ENCODE measurements around the gene COLQ.

The COLQ gene

GRCh38 chr3:15527031-15527459, 5.5 kb upstream of the COLQ start:
- Histone ChIP-seq H4K20me1 (ENCODE audit: insufficient read depth) (no peaks in the 10 kb centered on the region), H3K36me3 (ENCODE audit: insufficient read depth) (no peaks in the 10 kb centered on the region), H3K4me1 (ENCODE audit: low read depth, poor library complexity, severe bottlenecking) (no peaks in the 10 kb centered on the region), H3K79me2 (ENCODE audit: insufficient read depth, low read depth) (no peaks in the 10 kb centered on the region), H3K9ac (no peak overlapping the region), H3K4me2 (no peak overlapping the region), H3K27me3 (ENCODE audit: insufficient read depth, low read depth) (no peaks in the 10 kb centered on the region), H2AFZ (ENCODE audit: low read depth) (no peak overlapping the region), H3K4me3 (IDR thresholded peaks at IDR 0.05; ENCODE audit: insufficient read depth, low read depth, low read length) (no peak overlapping the region), H3K27ac (no peak overlapping the region)
- TF ChIP-seq, protein P1, sequence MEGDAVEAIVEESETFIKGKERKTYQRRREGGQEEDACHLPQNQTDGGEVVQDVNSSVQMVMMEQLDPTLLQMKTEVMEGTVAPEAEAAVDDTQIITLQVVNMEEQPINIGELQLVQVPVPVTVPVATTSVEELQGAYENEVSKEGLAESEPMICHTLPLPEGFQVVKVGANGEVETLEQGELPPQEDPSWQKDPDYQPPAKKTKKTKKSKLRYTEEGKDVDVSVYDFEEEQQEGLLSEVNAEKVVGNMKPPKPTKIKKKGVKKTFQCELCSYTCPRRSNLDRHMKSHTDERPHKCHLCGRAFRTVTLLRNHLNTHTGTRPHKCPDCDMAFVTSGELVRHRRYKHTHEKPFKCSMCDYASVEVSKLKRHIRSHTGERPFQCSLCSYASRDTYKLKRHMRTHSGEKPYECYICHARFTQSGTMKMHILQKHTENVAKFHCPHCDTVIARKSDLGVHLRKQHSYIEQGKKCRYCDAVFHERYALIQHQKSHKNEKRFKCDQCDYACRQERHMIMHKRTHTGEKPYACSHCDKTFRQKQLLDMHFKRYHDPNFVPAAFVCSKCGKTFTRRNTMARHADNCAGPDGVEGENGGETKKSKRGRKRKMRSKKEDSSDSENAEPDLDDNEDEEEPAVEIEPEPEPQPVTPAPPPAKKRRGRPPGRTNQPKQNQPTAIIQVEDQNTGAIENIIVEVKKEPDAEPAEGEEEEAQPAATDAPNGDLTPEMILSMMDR (conservative IDR thresholded peaks at IDR 0.05; ENCODE audit: low read depth, low read length): no peak

GRCh38 chr3:15525790-15526189, 4.3 kb upstream of the COLQ start:
- TF ChIP-seq, protein P1 (conservative IDR thresholded peaks at IDR 0.05; ENCODE audit: low read depth, low read length): no peak
- H3K36me3 ChIP-seq (ENCODE audit: insufficient read depth): no peaks in the 10 kb centered on the region
- no peak overlapping the region for H3K27ac ChIP-seq
- H3K79me2 ChIP-seq (ENCODE audit: insufficient read depth, low read depth): no peaks in the 10 kb centered on the region
- H3K4me1 ChIP-seq (ENCODE audit: low read depth, poor library complexity, severe bottlenecking): no peaks in the 10 kb centered on the region
- H2AFZ ChIP-seq (ENCODE audit: low read depth): no peak overlapping the region
- H3K9ac ChIP-seq: no peak overlapping the region
- no peak overlapping the region for H3K4me2 ChIP-seq
- no peak overlapping the region for H3K4me3 ChIP-seq (IDR thresholded peaks at IDR 0.05; ENCODE audit: insufficient read depth, low read depth, low read length)
- H4K20me1 ChIP-seq (ENCODE audit: insufficient read depth): no peaks in the 10 kb centered on the region
- no peaks in the 10 kb centered on the region for H3K27me3 ChIP-seq (ENCODE audit: insufficient read depth, low read depth)

DNA sequence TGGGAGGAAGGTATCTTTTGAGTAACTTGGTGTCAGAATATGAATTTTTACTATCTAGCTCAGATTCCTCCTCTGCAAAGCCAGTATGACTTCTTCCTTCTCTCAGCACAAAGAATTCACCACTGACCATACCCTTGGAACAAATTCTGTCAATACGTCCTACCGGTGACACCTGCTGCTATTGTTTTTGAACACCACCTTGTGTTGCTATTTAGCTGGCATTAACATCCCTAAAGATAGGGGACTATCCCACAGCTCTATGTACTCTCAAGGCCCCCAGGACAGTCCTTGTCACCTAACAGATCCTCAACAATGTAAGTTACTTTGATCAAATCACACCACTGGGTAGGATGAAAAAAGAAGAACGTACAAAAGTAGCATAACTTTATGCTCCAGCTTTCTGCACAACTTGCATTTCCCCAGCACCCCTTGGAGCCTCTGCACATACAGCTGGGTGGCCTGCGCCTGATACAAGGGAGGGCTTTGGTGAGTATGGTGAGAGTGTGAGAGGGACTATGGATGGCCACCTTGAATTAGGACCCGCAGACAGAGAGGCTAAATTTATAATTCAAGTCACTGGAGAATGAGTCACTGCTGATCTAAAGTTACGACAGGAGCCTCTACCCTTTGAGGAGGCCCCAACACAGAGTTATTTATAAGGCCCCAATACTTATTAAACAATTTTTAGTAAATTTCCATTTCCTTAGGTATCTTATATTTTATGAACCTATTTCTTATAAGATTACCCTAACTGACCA, 2.3 kb upstream of the COLQ start:
- Histone ChIP-seq H3K4me1 (ENCODE audit: low read depth, poor library complexity, severe bottlenecking) (no peaks in the 10 kb centered on the region), H3K4me3 (IDR thresholded peaks at IDR 0.05; ENCODE audit: insufficient read depth, low read depth, low read length) (no peak overlapping the region), H2AFZ (ENCODE audit: low read depth) (no peak overlapping the region), H3K36me3 (ENCODE audit: insufficient read depth) (no peaks in the 10 kb centered on the region), H3K27ac (no peak overlapping the region), H3K27me3 (ENCODE audit: insufficient read depth, low read depth) (no peaks in the 10 kb centered on the region), H3K4me2 (no peak overlapping the region), H3K9ac (no peak overlapping the region), H3K79me2 (ENCODE audit: insufficient read depth, low read depth) (no peaks in the 10 kb centered on the region), H4K20me1 (ENCODE audit: insufficient read depth) (no peaks in the 10 kb centered on the region)
- TF ChIP-seq, protein P1 (conservative IDR thresholded peaks at IDR 0.05; ENCODE audit: low read depth, low read length): no peak

DNA sequence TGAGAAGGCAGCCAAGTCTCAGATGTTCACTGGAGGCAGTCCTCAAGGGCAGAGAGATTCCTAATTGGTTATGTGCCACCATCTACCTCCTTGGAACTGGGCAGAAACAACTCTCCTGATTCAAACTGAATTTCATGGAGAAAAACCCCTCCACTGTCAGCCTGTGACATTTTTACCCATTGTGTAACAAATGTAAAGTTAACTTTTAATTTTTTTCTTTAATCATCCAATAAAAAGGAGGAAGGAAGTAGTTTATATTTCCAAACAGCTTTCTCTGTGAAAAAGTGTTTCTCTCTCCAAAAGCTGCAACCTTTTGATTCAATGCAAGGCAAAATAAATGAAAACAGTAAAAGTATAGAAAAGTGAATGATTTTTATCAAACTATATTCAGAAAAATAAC, 510 bp upstream of the COLQ start:
- Histone ChIP-seq H3K4me2 (no peak overlapping the region), H3K27me3 (ENCODE audit: insufficient read depth, low read depth) (no peaks in the 10 kb centered on the region), H3K9ac (no peak overlapping the region), H3K79me2 (ENCODE audit: insufficient read depth, low read depth) (no peaks in the 10 kb centered on the region), H3K4me1 (ENCODE audit: low read depth, poor library complexity, severe bottlenecking) (no peaks in the 10 kb centered on the region), H2AFZ (ENCODE audit: low read depth) (no peak overlapping the region), H4K20me1 (ENCODE audit: insufficient read depth) (no peaks in the 10 kb centered on the region), H3K4me3 (IDR thresholded peaks at IDR 0.05; ENCODE audit: insufficient read depth, low read depth, low read length) (no peak overlapping the region), H3K36me3 (ENCODE audit: insufficient read depth) (no peaks in the 10 kb centered on the region), H3K27ac (no peak overlapping the region)
- TF ChIP-seq, protein P1 (conservative IDR thresholded peaks at IDR 0.05; ENCODE audit: low read depth, low read length): no peak

Data from KMS-11 (cell line).